GM20431 (cell line): Measurements from ENCODE around the gene NANOGP8.
"Not testable (repeated sequence)": the region's sequence is repeated elsewhere in the genome, so short reads cannot be mapped to it uniquely, and the experiment has no call there.

Source experiments
- in situ Hi-C: fragments of 300-500 bp; cut with MseI, MboI; formaldehyde crosslinking; loops from one replicate; pipeline ENCODE4 v1.15.0; 2020; ENCODE audit warnings: low sequenced_read_pairs; ENCODE audit not compliant: unreplicated experiment

The NANOGP8 gene

GRCh38 chr15:35098737-35099136 lies 13.6 kb upstream of the NANOGP8 start:
- in situ Hi-C loops: no loop called here

GRCh38 chr15:35095941-35096340 lies 10.8 kb upstream of the NANOGP8 start:
- in situ Hi-C loops: no loop called here

GRCh38 chr15:35092846-35093245 lies 7.8 kb upstream of the NANOGP8 start:
- in situ Hi-C loops: no loop called here

- in situ Hi-C loops: no loop called here
These were observed 7.2 kb upstream of the NANOGP8 start for GRCh38 chr15:35092311-35092710.

- in situ Hi-C loops: no loop called here
These were observed 5.2 kb upstream of the NANOGP8 start for GRCh38 chr15:35090104-35090807.

- in situ Hi-C loops: no loop called here
These were observed 4.5 kb upstream of the NANOGP8 start for GRCh38 chr15:35089551-35089950.

- in situ Hi-C loops: no loop called here
These were observed 3.2 kb upstream of the NANOGP8 start for GRCh38 chr15:35088329-35088728.

GRCh38 chr15:35087759-35088158 lies 2.7 kb upstream of the NANOGP8 start:
- in situ Hi-C loops: no loop called here

- in situ Hi-C loops: not testable (repeated sequence)
These were observed 2.4 kb downstream of the NANOGP8 start for GRCh38 chr15:35082371-35083348.

GRCh38 chr15:35081626-35082365 lies 3.3 kb downstream of the NANOGP8 start:
- in situ Hi-C loops: not testable (repeated sequence)

GRCh38 chr15:35080226-35080625 lies 4.9 kb downstream of the NANOGP8 start:
- in situ Hi-C loops: no loop called here

- in situ Hi-C loops: no loop called here
These were observed 6.7 kb downstream of the NANOGP8 start for GRCh38 chr15:35078221-35078915.

GRCh38 chr15:35071106-35071505 lies 14.0 kb downstream of the NANOGP8 start:
- in situ Hi-C loops: loop anchor here (25.0 kb wide), 1 partner anchor 366 kb away; no protein-coding TSS in a partner anchor

- in situ Hi-C loops: loop anchor here (25.0 kb wide), 1 partner anchor 368 kb away; no protein-coding TSS in a partner anchor
These were observed 16.1 kb downstream of the NANOGP8 start for GRCh38 chr15:35068846-35069475.

- in situ Hi-C loops: loop anchor here (25.0 kb wide), 1 partner anchor 370 kb away; no protein-coding TSS in a partner anchor
These were observed 17.4 kb downstream of the NANOGP8 start for GRCh38 chr15:35067496-35068347.

GRCh38 chr15:35066094-35066493 lies 19.0 kb downstream of the NANOGP8 start:
- in situ Hi-C loops: loop anchor here (25.0 kb wide), 1 partner anchor 371 kb away; no protein-coding TSS in a partner anchor

GRCh38 chr15:35064576-35065190 lies 20.4 kb downstream of the NANOGP8 start:
- in situ Hi-C loops: loop anchor here (25.0 kb wide), 1 partner anchor 373 kb away; no protein-coding TSS in a partner anchor

GRCh38 chr15:35062738-35063099 lies 22.4 kb downstream of the NANOGP8 start:
- in situ Hi-C loops: loop anchor here (25.0 kb wide), 1 partner anchor 375 kb away; no protein-coding TSS in a partner anchor
